ENCODE measurements around the gene PYGO2.

Gene PYGO2

DNA sequence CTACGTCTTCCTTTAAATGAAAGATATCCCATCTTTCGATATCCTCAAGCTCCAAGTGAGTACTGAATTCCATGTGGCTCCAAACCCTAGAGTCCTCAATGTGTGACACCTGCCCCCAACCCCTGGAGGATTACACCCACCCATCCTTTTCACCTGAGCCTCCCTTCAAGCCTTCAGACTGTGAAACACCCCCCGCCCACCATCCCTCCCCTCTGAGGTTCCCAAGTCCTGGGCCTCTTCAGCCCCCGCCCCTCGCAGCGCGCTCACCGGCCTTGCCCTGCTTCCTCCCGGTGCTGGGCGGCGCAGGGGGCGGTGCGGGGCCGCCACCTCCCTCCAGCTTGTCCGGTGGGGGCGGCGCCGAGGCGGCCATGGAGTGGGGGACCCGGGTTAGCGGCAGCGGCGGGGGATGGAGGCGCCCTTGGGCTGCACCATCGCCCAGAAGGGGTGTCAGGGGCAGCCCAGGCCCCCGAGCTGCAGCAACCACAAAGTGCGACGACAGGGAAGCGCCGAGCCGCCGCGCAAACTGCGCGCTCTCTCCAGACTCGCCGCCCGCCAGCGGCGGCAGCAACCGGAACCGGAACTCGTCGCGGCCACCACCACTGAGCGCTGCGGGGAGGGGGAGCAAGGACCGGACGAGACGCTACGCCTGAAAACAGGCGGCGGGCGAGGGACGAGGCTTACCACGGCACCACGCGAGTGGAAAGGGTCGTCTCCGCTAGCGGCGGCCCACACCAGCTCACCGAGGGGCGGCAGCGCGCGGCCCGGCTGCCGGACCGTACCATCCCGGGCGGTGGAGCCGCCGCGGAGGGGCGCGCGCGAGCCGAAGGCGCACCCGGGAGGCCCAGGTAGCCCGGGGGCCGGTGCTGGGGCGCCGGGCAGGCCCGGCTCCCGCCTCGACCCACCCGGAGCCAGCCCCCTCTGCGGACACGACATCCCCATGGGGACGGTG lies at the start of gene PYGO2:
Gene PYGO2, minus strand, starts transcription at position 576 of the 949 bp plus-strand sequence. Its CDS starts 206 bp downstream, at position 370.
- DNase-seq = peak; percentile 91

DNA sequence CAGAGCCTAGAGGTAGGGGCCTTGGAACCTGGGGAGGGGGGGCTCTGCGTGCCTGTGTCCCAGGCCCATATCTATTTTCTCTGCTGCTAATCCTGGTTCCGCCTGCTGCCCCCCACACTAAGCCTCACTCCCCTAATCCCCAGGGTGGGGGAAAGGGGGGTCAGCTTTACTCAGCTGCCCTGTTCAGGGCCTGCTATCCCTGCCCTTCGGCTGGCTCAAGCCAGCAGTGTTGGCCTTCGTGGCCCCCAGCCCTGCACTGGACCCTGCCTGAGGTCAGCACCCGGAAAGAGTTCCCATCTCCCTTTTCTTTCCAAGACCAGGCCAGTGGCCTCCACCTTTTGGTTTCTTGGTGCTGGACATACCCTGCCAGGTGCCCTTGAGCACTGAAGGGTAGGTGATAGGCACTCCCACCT lies 49.4 kb upstream of the PYGO2 start:
- DNase-seq = peak; percentile 51

GRCh38 chr1:155010211-155010918 lies 48.8 kb upstream of the PYGO2 start:
- DNase-seq = peak; percentile 53

- DNase-seq = peak; percentile 44
Observed at GRCh38 chr1:155009742-155010141, 48.2 kb upstream of the PYGO2 start.

DNA sequence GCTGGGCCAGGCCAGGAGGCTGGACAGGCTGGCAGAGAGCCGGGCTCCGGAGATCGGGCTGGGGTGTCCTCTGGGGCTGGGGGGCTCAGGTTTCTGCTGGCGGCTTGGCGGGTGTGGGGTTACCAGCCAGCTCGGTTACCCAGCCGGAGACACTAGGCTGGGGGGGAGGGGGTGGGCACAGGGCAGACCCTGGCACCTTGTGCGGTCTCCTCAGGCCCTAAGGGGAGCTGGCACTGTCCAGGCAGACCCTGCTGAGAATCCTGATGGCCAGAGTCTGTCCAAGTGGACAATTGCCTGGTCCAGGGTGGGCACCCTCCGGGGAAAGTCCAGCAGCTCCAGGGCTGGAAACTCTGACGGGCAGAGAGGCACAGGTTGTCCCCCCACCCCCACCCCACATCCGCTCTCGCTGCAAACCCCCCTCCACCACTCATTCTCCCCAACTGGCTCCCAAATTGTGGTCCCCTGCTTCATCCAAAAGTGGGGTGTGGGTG lies 47.7 kb upstream of the PYGO2 start:
- DNase-seq = peak; percentile 47

- peak; percentile 53 for DNase-seq
Observed at GRCh38 chr1:155008015-155008941, 46.7 kb upstream of the PYGO2 start.

DNA sequence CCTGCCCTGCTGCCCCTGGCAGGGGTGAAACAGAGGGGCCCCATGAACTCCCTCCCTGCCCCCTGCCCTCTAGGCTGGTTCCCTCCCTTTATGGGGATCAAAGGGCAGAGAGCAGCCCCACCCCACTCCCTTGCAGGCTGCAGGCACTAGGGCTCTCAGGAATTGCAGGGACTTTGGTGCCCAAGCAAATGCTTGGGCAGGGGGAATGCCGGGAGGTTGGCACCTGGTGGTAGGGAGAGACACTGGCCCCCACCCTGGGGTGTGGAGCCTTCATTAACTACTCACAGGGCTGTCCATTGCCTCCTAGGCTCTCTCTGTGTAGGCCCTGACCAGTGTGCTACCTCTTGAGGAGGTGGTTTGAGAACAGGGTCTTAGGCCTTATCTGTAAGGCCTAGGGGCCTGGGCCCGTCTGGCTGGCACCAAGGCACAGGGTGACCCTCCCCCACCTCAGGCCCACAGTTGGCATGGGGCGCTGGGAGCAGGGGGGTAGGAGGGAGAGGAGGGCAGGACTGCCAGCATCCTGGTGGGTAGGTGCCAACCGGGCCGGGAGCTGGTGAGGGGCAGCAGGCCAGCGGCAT lies 45.8 kb upstream of the PYGO2 start:
- peak; percentile 51 for DNase-seq

DNA sequence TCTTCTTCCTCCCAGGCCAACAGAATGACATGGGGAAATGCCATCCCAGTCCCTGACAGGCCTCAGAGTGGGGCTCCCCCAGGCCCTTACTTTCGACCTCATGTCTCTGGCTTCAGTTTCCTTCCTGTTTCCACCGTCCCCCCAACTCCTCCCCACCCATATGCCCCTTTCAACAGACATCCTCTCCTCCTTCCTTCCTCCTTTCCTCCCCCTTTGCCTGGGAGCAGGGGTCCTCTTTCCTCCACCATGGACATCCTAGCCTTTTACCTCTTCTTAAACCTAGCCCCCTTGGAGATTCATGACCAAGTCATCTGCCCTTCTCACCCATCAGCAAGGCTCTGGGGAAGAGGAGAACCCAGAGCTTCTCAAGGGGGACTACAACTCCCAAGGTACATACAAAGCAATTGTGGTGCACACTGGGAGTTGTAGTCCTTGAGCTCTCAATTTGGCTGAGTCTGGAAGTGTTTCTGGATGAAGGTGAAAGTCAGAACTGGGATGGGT lies 45.1 kb upstream of the PYGO2 start:
- peak; percentile 59 for DNase-seq

GRCh38 chr1:155005076-155006011 lies 43.8 kb upstream of the PYGO2 start:
- peak; percentile 55 for DNase-seq

DNA sequence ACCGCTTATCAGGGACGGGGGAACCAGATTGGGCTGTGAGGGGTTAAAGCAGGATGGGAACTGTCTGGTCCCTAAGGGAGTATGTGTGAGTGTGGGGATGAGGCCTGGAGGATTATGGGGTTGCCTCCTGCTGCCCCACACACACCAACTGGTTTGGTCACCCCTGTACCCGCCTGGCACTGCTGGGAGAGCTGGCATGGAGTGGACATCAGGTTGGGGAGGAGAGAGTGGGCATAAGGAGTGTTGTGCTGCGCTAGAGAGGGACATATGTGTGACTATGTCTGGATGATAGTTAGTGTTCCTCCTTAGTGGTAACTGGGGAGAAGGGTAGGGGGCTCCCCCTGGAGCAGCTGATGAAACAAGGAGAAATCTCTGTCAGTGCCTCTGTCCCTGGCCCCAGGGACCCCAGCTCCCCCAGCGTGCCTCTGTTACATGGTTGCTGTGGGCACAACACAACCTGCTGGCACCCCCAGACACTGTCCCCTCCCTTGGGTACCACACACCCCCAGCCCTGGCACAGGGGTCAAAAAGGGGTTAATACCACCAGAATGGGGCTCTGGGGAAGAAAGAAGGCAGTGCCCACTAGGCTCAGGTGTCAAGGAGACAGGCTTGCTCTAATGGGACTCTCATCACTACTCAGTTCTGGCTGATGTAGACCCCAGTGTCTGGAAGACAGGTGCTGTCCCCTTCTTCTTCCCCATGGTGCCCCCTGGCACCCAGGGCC lies 42.9 kb upstream of the PYGO2 start:
- DNase-seq = peak; percentile 59

DNA sequence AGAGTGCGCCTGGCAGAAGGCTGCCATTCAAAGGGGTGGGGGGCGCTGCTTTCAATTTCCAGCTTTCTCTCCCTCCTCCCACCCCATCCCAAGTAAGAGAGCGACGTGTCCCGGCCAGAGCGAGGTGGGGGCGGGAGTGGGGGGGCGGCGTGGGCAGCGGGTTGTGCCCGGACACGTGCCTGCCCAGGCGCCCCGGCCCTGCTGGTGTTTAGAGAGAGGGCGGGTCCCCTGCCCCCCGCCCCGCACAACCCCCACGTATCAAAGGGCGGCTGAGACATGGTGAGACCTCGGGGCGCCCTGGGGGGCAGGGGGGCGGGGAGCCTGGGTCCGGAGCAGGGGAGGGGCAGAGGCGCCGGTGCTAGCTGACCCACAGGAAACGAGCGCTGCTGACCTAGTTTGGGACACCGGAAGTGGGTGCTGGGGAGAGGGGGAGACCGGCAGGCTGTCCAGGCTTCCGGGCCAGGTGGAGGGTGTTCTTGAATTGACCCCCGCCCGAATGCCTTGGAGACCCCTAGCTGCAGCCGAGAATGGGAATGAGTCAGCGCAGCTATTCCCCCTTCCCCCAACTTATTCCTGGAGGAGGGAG lies 42.3 kb upstream of the PYGO2 start:
- no peak for DNase-seq

GRCh38 chr1:155003227-155003765 lies 41.7 kb upstream of the PYGO2 start:
- DNase-seq = no peak

GRCh38 chr1:155002464-155003226 lies 41.1 kb upstream of the PYGO2 start, which contains the start of gene ZBTB7B:
TSS of gene ZBTB7B (plus strand) at chr1:155002802. CDS start at chr1:155014661, 11,859 bp downstream.
- DNase-seq = peak; percentile 64

DNA sequence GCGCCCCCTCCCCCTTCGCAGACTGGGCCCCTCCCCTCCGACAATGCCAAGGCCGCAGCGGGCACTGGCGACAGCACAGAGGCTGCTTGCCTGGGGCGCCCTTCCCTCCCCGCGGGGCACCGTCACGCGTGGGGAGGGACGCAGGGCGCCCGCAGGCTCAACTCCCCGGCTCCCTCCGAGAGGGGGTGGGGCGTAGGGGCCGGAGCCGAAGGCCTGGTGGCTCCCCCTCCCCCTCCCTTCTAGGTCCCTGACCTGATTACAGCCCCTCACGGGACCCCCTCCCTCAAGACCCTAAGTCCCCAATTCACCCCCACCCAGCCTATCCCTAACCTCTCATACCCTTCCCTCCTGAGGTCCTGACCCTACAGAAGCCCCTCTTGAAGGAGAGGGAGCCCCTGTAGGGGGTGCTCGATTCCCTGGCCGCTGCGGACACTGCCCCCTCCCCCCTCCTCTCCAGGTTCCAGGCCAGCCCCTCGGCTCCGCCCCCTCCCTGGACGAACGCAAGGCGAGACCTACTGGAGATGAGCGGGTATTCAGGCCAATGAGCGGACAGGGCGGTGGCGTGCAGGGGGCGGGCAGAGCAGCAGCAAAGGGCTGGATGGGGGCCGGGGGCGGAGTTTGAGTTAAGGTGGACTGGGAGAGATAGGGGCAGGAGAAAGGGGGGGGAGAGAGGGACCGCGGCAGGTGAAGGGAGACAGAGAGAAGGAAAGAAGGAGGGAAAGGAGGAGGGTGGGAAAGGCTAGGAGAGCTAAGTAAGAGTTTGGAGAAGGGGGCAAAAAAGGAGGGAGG lies 40.3 kb upstream of the PYGO2 start:
- DNase-seq = peak; percentile 96

GRCh38 chr1:155001425-155001674 lies 39.8 kb upstream of the PYGO2 start:
- DNase-seq = no peak

DNA sequence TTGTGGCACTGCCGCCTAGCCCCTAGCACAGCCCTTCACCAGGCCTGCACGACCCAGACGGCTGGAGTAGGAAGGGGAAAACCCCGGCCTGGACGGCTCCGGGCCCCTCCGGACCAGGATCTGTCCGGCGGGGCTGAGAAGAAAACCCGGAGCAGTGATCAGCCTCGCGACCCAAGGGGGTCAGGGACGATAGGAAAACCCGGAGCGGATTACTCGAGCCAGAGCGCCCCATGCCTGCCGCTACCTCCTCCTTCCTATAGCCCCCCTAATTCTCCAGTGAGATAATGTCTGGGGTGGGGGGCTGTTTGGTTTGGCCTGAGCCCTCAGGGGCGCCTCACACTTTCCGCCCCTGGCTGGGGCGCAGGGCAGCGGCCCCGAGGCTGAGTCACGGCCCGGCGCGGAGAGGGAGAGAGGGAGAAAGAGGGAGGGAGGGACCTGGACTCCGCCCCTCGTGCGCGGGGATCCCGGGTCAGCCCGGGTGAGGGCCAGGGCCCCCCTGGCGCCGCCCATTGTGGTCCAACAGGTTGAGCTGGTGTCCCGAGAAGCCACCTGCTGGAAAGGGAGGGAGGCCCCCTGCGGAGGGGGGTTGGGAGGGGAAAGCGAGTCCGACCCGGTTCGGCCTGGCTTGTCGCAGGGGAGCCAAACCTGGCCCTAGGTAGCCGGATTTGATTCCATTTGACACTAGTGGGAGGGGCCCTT lies 39.3 kb upstream of the PYGO2 start:
- DNase-seq = peak; percentile 91

DNA sequence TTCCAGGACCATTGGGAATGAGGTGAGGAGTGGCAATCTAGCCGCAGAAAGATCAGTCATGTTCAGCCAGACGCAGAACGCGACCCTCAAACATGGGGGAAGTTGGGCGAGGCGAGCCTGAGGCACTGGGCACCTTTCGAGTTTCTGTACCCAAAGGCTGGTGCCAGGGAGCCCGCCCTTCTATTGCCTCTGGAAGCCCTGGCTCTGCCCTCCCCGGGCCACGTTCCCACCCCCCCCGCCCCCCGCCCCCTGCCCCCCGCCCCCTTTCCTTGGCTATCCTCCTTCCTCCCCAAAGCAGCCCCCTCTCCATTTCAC lies 38.8 kb upstream of the PYGO2 start:
- DNase-seq = peak; percentile 75

All from activated CD8-positive, alpha-beta memory T cell treated with anti-CD3 and anti-CD28 coated beads, Interleukin-2, amount 50 U/mL, for 48 hours (primary cell).